Germinal center (tissue), 1 donor: Measurements from ENCODE around the gene ASCL5.

ENCODE experiments used
- DNase-seq: peaks from one replicate; pipeline ENCODE4 v3.0.0; 2012; ENCODE audit warnings: mixed read lengths, low spot score

Gene ASCL5

GRCh38 chr1:201084295-201084694, 42.7 kb downstream of the ASCL5 start:
- no peak for DNase-seq

- no peak for DNase-seq
Observed at GRCh38 chr1:201083741-201084140, 43.2 kb downstream of the ASCL5 start.

GRCh38 chr1:201080135-201080534, 46.8 kb downstream of the ASCL5 start:
- no peak for DNase-seq

GRCh38 chr1:201077736-201078135, 49.2 kb downstream of the ASCL5 start:
- DNase-seq = no peak

GRCh38 chr1:201077116-201077515, 49.9 kb downstream of the ASCL5 start:
- no peak for DNase-seq

GRCh38 chr1:201076092-201076491, 50.9 kb downstream of the ASCL5 start:
- DNase-seq = no peak

GRCh38 chr1:201074018-201074417, 53.0 kb downstream of the ASCL5 start:
- DNase-seq = no peak

GRCh38 chr1:201072922-201073321, 54.1 kb downstream of the ASCL5 start:
- no peak for DNase-seq

- DNase-seq = no peak
Observed at GRCh38 chr1:201072149-201072548, 54.8 kb downstream of the ASCL5 start.

GRCh38 chr1:201069636-201070035, 57.3 kb downstream of the ASCL5 start:
- no peak for DNase-seq

- DNase-seq = no peak
Observed at GRCh38 chr1:201068976-201069375, 58.0 kb downstream of the ASCL5 start.

- DNase-seq = no peak
Observed at GRCh38 chr1:201066986-201067385, 60.0 kb downstream of the ASCL5 start.

- no peak for DNase-seq
Observed at GRCh38 chr1:201065686-201066085, 61.3 kb downstream of the ASCL5 start.

- no peak for DNase-seq
Observed at GRCh38 chr1:201064806-201065205, 62.2 kb downstream of the ASCL5 start.
